Central memory CD8-positive, alpha-beta T cell (primary cell): ENCODE measurements around the gene CDHR5.
A peak's percentile ranks its signal among the peaks of the same experiment; 100 is the strongest.

Experiments used
- ATAC-seq: fragments of 150-1000 bp; cut with Tn5 transposase; replicated peaks from 2 replicates; pipeline ENCODE4 v1.10.0; 2022; ENCODE audit warnings: mild to moderate bottlenecking, moderate FRiP score, moderate number of reproducible peaks; ENCODE audit not compliant: poor library complexity, severe bottlenecking; ENCODE audit errors: extremely low read depth
- DNase-seq, 2 donors: peaks; one replicate each; pipeline ENCODE4 v3.0.0; 2021; ENCODE audit warnings: low spot score in 2 of 2
- H3K27ac Mint-ChIP-seq: one replicate; pipeline ENCODE4 v1.8.0; 2022; ENCODE audit warnings: low read depth, mild to moderate bottlenecking, moderate library complexity, mixed read lengths
- H3K27me3 Mint-ChIP-seq: one replicate; pipeline ENCODE4 v1.8.0; 2022; ENCODE audit warnings: mixed read lengths
- H3K36me3 Mint-ChIP-seq: one replicate; pipeline ENCODE4 v1.8.0; 2022; ENCODE audit warnings: mild to moderate bottlenecking, moderate library complexity, mixed read lengths; ENCODE audit not compliant: insufficient read depth
- H3K4me1 Mint-ChIP-seq: one replicate; pipeline ENCODE4 v1.8.0; 2022; ENCODE audit warnings: mixed read lengths
- H3K4me3 Mint-ChIP-seq: one replicate; pipeline ENCODE4 v1.8.0; 2022; ENCODE audit warnings: mild to moderate bottlenecking, moderate library complexity, mixed read lengths
- H3K9me3 Mint-ChIP-seq: one replicate; pipeline ENCODE4 v1.8.0; 2022; ENCODE audit warnings: mixed read lengths

Gene CDHR5

DNA sequence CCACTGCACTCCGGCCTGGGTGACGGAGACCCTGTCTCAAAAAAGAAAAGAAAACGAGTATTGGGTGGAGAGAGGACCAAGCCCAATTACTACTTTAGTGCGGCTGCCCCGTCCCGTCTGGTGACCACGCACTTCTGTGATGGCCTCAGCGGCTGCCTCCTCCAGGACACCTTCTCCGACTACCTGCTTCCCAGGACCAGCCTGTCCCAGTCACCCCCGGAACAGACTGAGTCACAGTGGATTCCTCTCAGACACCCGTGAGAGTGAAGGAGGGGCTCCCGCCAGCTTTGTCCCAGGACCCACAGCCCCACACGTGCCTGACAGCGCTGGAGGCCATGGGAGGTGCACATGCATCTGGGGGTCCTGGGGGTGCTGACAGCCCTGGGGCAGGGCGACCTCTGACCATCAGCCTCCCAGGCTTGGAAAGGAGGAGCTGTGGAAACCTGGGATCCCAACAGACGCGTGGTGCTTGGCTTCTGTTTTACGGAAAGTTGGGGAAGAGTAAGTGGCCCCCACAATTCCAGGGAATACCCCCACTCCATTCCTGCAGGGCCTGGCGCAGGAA is 17.1 kb upstream of the CDHR5 start:
- H3K4me1 Mint-ChIP-seq: peaks cover 11% of the 10 kb centered on the region
- peaks cover 17% of the 10 kb centered on the region for H3K36me3 Mint-ChIP-seq
- H3K4me3 Mint-ChIP-seq: no peak overlapping the region
- no peaks in the 10 kb centered on the region for H3K9me3 Mint-ChIP-seq
- no peak for DNase-seq
- H3K27ac Mint-ChIP-seq: no peak overlapping the region
- no peak for ATAC-seq
- H3K27me3 Mint-ChIP-seq: peaks cover 18% of the 10 kb centered on the region

DNA sequence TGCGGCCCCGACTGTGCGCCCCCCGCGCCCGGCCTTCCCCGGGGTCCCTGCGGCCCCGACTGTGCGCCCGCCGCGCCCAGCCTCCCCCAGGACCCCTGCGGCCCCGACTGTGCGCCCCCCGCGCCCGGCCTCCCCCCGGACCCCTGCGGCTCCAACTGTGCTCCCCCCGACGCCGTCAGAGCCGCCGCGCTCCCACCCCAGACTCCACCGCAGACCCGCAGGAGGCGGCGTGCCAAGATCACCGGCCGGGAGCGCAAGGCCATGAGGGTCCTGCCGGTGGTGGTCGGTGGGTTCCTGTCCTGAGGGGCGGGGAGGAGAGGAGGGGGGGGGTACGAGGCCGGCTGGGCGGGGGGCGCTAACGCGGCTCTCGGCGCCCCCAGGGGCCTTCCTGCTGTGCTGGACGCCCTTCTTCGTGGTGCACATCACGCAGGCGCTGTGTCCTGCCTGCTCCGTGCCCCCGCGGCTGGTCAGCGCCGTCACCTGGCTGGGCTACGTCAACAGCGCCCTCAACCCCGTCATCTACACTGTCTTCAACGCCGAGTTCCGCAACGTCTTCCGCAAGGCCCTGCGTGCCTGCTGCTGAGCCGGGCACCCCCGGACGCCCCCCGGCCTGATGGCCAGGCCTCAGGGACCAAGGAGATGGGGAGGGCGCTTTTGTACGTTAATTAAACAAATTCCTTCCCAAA is 15.4 kb upstream of the CDHR5 start:
- H3K9me3 Mint-ChIP-seq: no peaks in the 10 kb centered on the region
- H3K27me3 Mint-ChIP-seq: peaks cover 18% of the 10 kb centered on the region
- DNase-seq (no peak), ATAC-seq (no peak)
- peaks cover 11% of the 10 kb centered on the region for H3K4me1 Mint-ChIP-seq
- peaks cover 12% of the 10 kb centered on the region for H3K36me3 Mint-ChIP-seq
- no peak overlapping the region for H3K27ac Mint-ChIP-seq
- no peak overlapping the region for H3K4me3 Mint-ChIP-seq

GRCh38 chr11:639332-639955 is 14.7 kb upstream of the CDHR5 start:
- H3K4me1 Mint-ChIP-seq: peaks cover 11% of the 10 kb centered on the region
- no peaks in the 10 kb centered on the region for H3K9me3 Mint-ChIP-seq
- H3K36me3 Mint-ChIP-seq: peaks cover 12% of the 10 kb centered on the region
- peaks cover 18% of the 10 kb centered on the region for H3K27me3 Mint-ChIP-seq
- H3K27ac Mint-ChIP-seq: no peak overlapping the region
- no peak overlapping the region for H3K4me3 Mint-ChIP-seq
- DNase-seq: no peak
- ATAC-seq: no peak

- H3K36me3 Mint-ChIP-seq: peaks cover 12% of the 10 kb centered on the region
- H3K27me3 Mint-ChIP-seq: peaks cover 18% of the 10 kb centered on the region
- ATAC-seq: no peak
- no peak overlapping the region for H3K27ac Mint-ChIP-seq
- DNase-seq: no peak
- H3K9me3 Mint-ChIP-seq: no peaks in the 10 kb centered on the region
- H3K4me3 Mint-ChIP-seq: peak overlapping the region; percentile 16
- H3K4me1 Mint-ChIP-seq: peaks cover 11% of the 10 kb centered on the region
Measured at GRCh38 chr11:638631-639331, 14.0 kb upstream of the CDHR5 start.

GRCh38 chr11:637593-638521 is 13.1 kb upstream of the CDHR5 start:
- H3K4me3 Mint-ChIP-seq: peak overlapping the region; percentile 58
- peaks cover 18% of the 10 kb centered on the region for H3K27me3 Mint-ChIP-seq
- no peak for DNase-seq
- H3K36me3 Mint-ChIP-seq: peaks cover 11% of the 10 kb centered on the region
- ATAC-seq: no peak
- H3K27ac Mint-ChIP-seq: peak overlapping the region; percentile 52
- H3K4me1 Mint-ChIP-seq: peaks cover 11% of the 10 kb centered on the region
- no peaks in the 10 kb centered on the region for H3K9me3 Mint-ChIP-seq

- Mint-ChIP-seq H3K36me3 (peaks cover 6% of the 10 kb centered on the region), H3K9me3 (no peaks in the 10 kb centered on the region), H3K4me1 (peaks cover 11% of the 10 kb centered on the region), H3K27me3 (peaks cover 18% of the 10 kb centered on the region), H3K27ac (peak overlapping the region; percentile 52), H3K4me3 (peak overlapping the region; percentile 58)
- ATAC-seq (no peak), DNase-seq (no peak)
Measured at GRCh38 chr11:637333-637592, 12.5 kb upstream of the CDHR5 start.

GRCh38 chr11:636511-637332 is 12.0 kb upstream of the CDHR5 start, which contains the start of gene DRD4:
Gene DRD4, plus strand, starts transcription at chr11:637269. Its CDS starts 36 bp downstream, at chr11:637305.
- peaks cover 5% of the 10 kb centered on the region for H3K36me3 Mint-ChIP-seq
- no peak for ATAC-seq
- H3K27me3 Mint-ChIP-seq: peaks cover 18% of the 10 kb centered on the region
- no peaks in the 10 kb centered on the region for H3K9me3 Mint-ChIP-seq
- H3K27ac Mint-ChIP-seq: peak within 1 kb of the TSS; percentile 52
- peaks cover 11% of the 10 kb centered on the region for H3K4me1 Mint-ChIP-seq
- H3K4me3 Mint-ChIP-seq: peak within 1 kb of the TSS; percentile 58
- no peak for DNase-seq

- peaks cover 4% of the 10 kb centered on the region for H3K36me3 Mint-ChIP-seq
- DNase-seq: no peak
- no peak overlapping the region for H3K4me3 Mint-ChIP-seq
- no peak overlapping the region for H3K27ac Mint-ChIP-seq
- peaks cover 18% of the 10 kb centered on the region for H3K27me3 Mint-ChIP-seq
- H3K9me3 Mint-ChIP-seq: no peaks in the 10 kb centered on the region
- peaks cover 11% of the 10 kb centered on the region for H3K4me1 Mint-ChIP-seq
- ATAC-seq: no peak
Measured at GRCh38 chr11:635945-636510, 11.3 kb upstream of the CDHR5 start.

GRCh38 chr11:630871-631270 is 6.1 kb upstream of the CDHR5 start:
- Mint-ChIP-seq H3K27me3 (peaks cover 23% of the 10 kb centered on the region), H3K27ac (no peak overlapping the region), H3K4me3 (no peak overlapping the region), H3K36me3 (peaks cover 12% of the 10 kb centered on the region), H3K9me3 (no peaks in the 10 kb centered on the region), H3K4me1 (peaks cover 22% of the 10 kb centered on the region)
- DNase-seq: no peak
- ATAC-seq: no peak

DNA sequence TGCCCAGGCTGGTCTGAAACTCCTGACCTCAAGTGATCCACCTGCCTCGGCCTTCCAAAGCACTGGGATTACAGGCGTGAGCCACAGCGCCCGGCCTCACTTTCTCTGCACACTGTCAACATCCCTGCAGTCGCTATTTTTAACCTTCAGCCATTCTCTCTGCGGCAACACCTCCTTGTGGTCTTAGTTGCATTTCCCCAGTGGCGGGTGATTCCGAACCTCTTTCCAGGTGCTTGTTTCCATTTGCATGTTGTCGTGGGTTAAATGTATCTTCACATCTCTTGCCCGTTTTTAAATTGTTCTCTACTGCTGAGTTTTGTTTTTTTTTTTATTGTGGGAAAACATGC is 4.5 kb upstream of the CDHR5 start:
- Mint-ChIP-seq H3K9me3 (no peaks in the 10 kb centered on the region), H3K4me3 (peak overlapping the region; percentile 66), H3K27me3 (peaks cover 23% of the 10 kb centered on the region), H3K27ac (peak overlapping the region; percentile 91), H3K4me1 (peaks cover 22% of the 10 kb centered on the region), H3K36me3 (peaks cover 12% of the 10 kb centered on the region)
- no peak for DNase-seq
- no peak for ATAC-seq

DNA sequence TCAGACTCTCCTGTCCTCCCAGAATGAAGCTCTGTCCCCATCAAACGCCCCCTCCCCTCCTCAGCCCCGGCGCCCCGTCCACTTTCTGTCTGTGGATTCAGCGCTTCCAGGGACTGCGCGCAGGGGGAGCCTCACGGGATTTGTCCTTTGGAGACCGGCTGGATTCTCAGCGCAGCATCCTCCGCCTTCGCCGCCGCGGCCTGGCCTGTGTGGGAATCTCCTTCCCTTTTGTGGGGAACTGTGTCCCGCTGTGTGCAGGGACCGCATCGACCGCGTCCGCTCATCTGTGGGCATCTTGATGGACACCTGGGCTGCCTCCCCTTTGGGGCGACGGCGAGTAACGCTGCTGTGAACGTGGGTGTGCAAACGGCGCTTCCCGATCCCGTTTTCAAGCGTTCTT is 3.3 kb upstream of the CDHR5 start:
- no peak for DNase-seq
- ATAC-seq: no peak
- Mint-ChIP-seq H3K27ac (peak overlapping the region; percentile 91), H3K36me3 (peaks cover 16% of the 10 kb centered on the region), H3K4me3 (peak overlapping the region; percentile 66), H3K4me1 (peaks cover 22% of the 10 kb centered on the region), H3K27me3 (peaks cover 30% of the 10 kb centered on the region), H3K9me3 (no peaks in the 10 kb centered on the region)
